ENCODE data around the gene FAM47E.
A peak's percentile ranks its signal among the peaks of the same experiment; 100 is the strongest.

The FAM47E gene

DNA sequence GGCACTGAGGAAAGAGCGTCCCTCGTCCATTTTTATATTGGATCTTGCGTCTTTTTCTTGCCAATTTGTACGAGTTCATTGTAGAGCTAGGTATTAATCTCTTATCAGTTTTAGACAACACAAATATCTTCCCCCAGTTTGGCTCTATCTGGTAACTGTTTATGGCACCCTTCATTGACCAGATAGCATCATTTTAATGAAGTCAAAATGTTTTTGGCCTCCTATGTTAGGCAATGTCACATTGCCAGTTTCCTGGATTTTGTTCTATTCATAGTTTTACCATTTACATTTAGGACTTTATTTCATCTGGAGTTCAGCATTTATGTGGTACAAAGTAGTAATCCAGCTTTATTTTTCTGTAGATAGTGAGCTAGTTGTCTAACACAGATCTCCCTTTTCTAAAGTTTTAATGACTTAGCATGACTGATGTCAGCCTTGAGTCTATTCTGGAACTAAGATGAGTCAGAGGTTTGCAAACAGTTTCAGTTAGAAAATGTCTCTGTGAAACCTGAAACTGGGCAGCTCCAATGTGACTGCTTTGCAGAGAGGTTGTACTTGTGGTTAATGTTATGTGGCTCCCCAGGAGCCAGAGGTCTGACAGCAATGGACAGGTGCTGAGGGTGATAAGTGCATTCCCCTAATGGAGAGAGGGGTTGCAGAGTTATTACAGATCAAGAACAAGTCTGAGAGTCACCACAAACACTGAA lies 49.7 kb downstream of the FAM47E start (continued):
- TF ChIP-seq ZNF324 (tag by site-specific recombination; IDR thresholded peaks at IDR 0.05) (no peak), FEZF1 (tag by site-specific recombination; IDR thresholded peaks at IDR 0.05) (no peak), ZSCAN5A (tag by site-specific recombination; IDR thresholded peaks at IDR 0.05) (no peak), GLIS1 (tag by site-specific recombination; IDR thresholded peaks at IDR 0.05) (no peak; the same call in 1 of the 2 replicates), ZNF133 (tag by site-specific recombination; IDR thresholded peaks at IDR 0.05) (no peak), ZNF660 (tag by site-specific recombination; IDR thresholded peaks at IDR 0.05) (peak; percentile 80), ZNF10 (tag by site-specific recombination; IDR thresholded peaks at IDR 0.05) (peak; percentile 85), ZBTB44 (tag by site-specific recombination; IDR thresholded peaks at IDR 0.05) (no peak), ZNF658 (tag by site-specific recombination; IDR thresholded peaks at IDR 0.05) (no peak), GLIS2 (tag by site-specific recombination; IDR thresholded peaks at IDR 0.05) (no peak), ZNF560 (tag by site-specific recombination; IDR thresholded peaks at IDR 0.05; ENCODE audit: borderline replicate concordance) (no peak), ZNF76 (tag by site-specific recombination; IDR thresholded peaks at IDR 0.05; ENCODE audit: borderline replicate concordance, low read depth) (no peak), ZNF202 (tag by site-specific recombination; IDR thresholded peaks at IDR 0.05; ENCODE audit: borderline replicate concordance) (no peak), ZNF280D (tag by site-specific recombination; IDR thresholded peaks at IDR 0.05) (no peak), REPIN1 (tag by site-specific recombination; IDR thresholded peaks at IDR 0.05; ENCODE audit: low read depth) (no peak), GFI1B (tag by site-specific recombination; IDR thresholded peaks at IDR 0.05) (no peak), SP7 (tag by site-specific recombination; IDR thresholded peaks at IDR 0.05) (peak; percentile 56; the same call in 1 of the 2 replicates), ZNF792 (tag by site-specific recombination; IDR thresholded peaks at IDR 0.05) (no peak), ZNF394 (tag by site-specific recombination; IDR thresholded peaks at IDR 0.05; ENCODE audit: borderline replicate concordance) (no peak), ZNF561 (tag by site-specific recombination; IDR thresholded peaks at IDR 0.05; ENCODE audit: borderline replicate concordance) (0 out of 2 replicates have a peak, but pooled peaks have one; percentile 45), PRDM1 (tag by site-specific recombination; IDR thresholded peaks at IDR 0.05) (0 out of 2 replicates have a peak, but pooled peaks have one; percentile 11), ZNF600 (tag by site-specific recombination; IDR thresholded peaks at IDR 0.05) (peak; percentile 73), ZNF366 (tag by site-specific recombination; conservative IDR thresholded peaks at IDR 0.05) (peak; percentile 43; the same call in 1 of the 2 replicates)
- TF ChIP-seq, protein P1, sequence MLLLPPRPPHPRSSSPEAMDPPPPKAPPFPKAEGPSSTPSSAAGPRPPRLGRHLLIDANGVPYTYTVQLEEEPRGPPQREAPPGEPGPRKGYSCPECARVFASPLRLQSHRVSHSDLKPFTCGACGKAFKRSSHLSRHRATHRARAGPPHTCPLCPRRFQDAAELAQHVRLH (tag by site-specific recombination; IDR thresholded peaks at IDR 0.05): no peak
- TF ChIP-seq, protein P2, sequence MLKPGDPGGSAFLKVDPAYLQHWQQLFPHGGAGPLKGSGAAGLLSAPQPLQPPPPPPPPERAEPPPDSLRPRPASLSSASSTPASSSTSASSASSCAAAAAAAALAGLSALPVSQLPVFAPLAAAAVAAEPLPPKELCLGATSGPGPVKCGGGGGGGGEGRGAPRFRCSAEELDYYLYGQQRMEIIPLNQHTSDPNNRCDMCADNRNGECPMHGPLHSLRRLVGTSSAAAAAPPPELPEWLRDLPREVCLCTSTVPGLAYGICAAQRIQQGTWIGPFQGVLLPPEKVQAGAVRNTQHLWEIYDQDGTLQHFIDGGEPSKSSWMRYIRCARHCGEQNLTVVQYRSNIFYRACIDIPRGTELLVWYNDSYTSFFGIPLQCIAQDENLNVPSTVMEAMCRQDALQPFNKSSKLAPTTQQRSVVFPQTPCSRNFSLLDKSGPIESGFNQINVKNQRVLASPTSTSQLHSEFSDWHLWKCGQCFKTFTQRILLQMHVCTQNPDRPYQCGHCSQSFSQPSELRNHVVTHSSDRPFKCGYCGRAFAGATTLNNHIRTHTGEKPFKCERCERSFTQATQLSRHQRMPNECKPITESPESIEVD (tag by site-specific recombination; IDR thresholded peaks at IDR 0.05): peak; percentile 91

Measured in HEK293 (cell line).